Right forelimb (tissue), 1 donor: ENCODE results near the gene F10.
"Not testable (repeated sequence)": the region's sequence is repeated elsewhere in the genome, so short reads cannot be mapped to it uniquely, and the experiment has no call there.

Source experiments
- DNase-seq: peaks from one replicate; pipeline ENCODE4 v3.0.0-alpha.2; 2018

F10 gene

DNA sequence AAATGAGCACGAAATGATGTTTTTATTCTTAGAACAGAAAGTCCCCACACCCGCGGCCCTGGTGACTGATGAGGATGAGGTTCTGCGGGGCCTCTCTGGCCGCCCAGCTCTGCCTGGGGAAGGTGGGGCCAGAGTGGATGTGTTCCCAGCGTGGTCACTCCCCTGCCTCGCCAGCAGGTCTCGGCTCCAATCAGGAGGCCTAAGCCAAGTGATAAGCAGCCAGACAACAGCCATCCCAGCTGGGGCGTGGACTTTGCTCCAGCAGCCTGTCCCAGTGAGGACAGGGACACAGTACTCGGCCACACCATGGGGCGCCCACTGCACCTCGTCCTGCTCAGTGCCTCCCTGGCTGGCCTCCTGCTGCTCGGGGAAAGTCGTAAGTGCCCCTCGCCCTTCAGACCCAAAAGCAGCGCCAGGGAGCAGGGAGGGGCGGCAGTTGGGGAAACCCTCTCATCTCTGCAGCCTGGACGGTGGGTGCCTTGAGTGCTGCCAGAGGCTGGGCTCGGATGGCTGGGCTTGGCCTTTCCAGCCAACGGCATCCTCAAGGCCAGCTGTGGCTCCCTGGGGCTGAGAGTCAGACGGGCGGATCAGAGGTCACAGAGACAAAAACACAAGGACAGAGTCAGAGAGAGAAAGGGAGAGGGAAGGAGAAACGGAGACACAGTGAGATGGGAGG lies at the start of gene F10:
Gene F10, plus strand, starts transcription at position 250 of the 676 bp plus-strand sequence. Its CDS starts 57 bp downstream, at position 307.
- DNase-seq = peak; percentile 73

DNA sequence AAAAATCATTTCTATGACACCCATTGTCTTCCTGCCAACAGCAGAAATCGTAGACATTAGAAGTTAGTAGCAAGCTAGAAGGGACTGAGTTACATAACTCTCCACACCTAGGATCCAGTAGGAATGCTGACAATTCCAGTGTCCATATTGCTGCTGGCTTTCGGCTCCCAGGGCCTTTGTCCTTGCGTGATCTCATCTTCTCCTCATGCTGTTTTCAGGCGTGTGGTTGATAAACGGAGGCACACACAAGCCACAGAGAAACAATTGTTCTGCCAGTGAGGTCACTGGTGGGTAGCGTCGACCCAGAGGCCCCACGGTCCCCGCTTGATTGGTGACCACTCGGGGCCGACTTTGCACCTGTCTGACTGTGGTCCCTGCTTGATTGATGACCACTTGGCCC lies 48.7 kb upstream of the F10 start:
- DNase-seq = no peak

DNA sequence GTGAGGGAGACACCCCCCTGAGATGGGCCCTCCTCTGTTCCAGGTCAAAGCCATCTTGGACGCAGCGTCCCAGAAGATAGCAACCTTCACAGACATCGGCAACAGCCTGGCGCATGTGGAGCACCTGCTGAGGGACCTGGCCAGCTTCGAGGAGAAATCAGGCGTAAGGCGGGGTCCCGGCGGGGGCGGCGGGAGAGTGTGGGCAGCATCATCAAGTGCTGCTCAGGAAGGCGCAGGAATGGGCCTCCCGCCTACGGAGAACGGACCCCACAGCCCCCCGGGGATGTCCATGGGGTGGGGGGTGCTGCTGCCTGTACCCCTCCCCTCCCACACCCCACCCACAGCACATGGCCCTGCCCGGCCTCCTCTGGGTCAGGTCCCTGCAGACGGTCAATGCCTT lies 48.2 kb upstream of the F10 start:
- DNase-seq = no peak

DNA sequence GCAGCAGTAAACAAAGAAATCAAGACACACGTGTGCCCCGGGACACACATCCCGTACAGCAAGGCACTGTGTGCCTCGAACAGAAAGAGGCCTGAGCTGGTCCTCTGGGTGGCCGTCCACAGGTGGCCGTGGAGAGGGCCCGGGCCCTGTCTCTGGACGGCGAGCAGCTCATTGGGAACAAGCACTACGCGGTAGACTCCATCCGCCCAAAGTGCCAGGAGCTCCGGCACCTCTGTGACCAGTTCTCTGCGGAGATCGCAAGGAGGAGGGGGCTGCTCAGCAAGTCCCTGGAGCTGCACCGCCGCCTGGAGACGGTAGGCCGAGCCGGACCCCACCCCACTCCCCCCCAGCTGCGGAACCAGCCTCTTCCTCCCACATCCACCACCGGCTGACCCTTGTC lies 47.7 kb upstream of the F10 start:
- DNase-seq = no peak

- no peak for DNase-seq
Observed at GRCh38 chr13:113075711-113076110, 46.9 kb upstream of the F10 start.

DNA sequence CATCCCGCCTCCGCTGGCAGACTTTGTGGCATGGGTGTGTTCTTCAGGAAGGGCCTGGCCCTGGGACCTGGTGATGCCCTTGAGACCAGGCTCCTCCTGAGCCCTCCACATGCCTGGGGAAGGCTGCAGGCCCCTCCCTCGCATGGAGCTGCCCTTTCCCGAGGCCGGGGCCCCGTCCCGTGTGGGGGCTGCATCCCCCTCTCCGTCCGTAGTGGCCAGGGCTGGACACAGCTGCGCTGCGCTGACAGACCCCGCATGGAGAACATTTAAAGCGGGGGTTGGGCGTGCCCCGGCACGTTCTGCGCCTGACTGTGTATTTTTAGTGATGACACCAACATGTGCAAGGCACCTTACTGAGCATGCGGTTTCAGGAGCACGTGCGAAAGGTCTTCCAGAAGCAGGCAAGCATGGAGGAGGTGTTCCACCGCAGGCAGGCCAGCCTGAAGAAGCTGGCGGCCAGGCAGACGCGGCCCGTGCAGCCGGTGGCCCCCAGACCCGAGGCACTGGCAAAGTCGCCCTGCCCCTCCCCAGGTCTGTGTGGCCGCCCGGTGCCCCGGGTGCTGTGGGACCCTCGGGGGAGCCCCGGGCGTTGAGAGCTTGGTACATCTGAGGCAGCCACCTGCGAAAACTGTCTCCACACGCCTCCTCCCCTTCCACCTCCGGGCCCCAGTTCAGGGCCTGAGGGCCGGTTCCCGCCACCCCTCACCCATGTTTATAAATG lies 45.8 kb upstream of the F10 start:
- no peak for DNase-seq

DNA sequence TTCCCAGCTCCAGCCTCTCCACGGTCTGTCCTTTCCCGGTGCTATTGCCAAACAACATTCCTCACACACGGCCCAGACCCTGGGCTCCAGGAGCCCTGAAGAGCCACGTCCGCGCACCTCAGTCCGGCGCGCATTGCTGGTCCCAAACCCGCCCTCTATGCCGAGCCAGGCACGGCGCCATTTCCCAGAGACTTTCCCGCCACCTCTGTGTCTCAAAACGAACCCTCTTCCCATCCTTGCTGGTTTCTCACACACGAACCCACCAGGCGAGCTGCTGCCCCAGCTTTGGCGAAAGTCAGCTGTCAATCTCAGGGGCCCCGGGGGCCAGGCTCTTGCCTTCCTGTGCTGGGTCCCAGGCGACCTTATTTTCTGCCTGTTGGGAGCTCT lies 45.0 kb upstream of the F10 start:
- no peak for DNase-seq

- DNase-seq = no peak
Observed at GRCh38 chr13:113077953-113078901, 44.4 kb upstream of the F10 start.

DNA sequence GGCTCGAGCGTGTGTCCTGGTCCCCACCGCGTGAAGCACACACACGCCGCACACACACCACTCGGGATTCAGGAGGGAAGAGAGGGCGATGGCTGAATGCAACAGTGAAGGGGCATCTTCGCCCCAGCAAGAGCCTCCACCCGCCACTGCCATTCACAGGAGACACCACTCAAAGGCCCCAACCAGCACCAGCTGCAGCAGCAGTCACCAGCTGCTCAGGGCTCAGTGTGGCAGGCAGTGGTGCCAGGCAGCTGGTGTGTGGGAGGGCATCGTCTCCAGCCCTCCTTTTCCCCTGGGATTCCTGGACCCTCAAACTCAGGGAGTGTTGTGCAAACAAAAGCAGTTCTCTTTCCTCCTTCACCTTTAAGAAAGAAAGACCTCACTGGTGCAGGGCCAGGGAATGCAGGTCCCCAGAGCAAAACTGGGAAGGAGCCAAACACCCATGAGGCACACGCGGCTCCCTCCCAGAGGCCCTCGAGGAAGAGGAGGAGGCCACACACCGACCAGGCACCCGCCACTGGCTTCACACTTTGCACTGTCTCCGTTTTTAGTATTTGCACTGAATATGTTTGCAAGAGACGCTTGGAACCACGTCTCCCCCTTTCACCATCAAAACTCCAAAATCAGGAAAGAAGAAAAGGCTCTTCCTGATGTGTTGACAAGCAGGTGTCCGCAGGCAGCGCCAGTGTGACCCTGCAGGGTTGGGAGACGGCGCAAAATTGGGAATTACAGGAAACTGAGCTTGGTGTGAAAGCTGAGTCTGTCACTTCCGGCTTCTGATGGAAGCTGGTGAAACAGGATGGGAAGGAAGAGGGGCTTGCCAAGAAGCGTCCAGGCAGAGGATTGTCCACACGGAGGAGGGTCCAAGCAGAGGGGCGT lies 43.5 kb upstream of the F10 start:
- DNase-seq = no peak

DNA sequence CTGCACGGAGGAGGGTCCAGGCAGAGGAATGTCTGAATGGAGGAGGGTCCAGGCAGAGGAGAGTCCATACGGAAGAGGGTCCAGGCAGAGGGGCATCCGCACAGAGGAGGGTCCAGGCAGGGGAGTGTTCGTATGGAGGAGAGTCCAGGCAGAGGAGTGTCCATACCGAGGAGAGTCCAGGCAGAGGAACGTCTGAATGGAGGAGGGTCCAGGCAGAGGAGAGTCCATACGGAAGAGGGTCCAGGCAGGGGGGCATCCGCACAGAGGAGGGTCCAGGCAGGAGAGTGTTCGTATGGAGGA lies 42.9 kb upstream of the F10 start:
- DNase-seq = not testable (repeated sequence)

- no peak for DNase-seq
Observed at GRCh38 chr13:113080361-113080831, 42.2 kb upstream of the F10 start.

- DNase-seq = no peak
Observed at GRCh38 chr13:113080901-113081521, 41.6 kb upstream of the F10 start.

DNA sequence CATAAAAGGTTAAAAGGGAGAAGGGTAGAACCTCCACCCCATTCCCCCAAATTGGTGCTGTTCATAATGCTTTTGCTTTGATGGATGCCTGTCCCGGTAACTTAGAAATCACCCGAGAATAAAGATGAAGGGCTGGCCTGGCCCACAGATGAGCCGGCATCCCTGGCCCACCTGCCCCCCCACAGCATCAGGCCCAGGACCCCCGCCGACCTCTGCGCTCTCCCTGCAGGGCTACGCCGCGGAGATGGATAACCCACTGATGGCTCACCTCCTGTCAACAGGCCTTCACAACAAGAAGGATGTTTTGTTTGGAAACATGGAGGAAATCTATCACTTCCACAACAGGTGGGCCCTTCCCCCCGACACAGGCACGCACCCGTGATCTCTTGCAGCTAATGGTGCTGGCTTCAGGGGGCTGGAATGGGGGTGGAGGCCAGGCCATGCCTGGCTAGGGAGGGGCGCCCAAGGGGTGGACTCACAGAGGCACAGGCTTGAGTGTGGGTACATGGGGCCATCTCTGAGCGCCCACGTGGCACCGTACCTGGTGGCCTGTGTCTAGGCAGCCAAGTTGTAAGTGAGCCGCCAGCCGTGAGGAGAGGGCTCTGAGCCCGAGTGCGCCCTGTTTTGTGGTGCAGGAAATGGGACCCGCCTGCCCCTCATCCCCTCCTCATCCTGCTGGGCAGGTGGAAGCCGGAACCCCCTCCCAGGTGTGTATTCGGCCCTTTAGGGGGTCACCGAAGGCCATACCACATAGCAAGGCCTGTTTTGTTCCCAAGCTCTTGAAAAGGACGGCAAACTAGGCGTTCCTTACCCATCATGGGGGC lies 40.2 kb upstream of the F10 start:
- DNase-seq = no peak

DNA sequence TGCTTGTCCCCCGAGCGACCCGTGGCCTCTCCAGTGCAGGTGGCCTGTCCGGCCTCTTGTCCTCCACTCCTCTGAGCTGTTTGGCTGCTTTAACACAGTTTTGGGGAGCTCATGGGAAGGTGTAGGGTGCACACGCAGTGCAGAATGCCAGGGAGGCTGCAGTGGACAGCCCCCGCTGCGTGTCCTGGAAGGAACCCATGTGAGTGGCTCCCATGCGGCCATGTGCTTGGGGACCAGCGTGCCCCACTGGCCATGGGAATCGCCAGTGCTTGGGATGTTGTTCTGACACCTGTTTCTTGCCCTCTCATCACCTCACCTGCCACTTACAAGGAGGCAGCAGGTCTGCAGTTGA lies 39.6 kb upstream of the F10 start:
- DNase-seq = no peak

- peak; percentile 72 for DNase-seq
Observed at GRCh38 chr13:113083402-113084061, 39.1 kb upstream of the F10 start.

- DNase-seq = no peak
Observed at GRCh38 chr13:113084094-113084942, 38.3 kb upstream of the F10 start.

DNA sequence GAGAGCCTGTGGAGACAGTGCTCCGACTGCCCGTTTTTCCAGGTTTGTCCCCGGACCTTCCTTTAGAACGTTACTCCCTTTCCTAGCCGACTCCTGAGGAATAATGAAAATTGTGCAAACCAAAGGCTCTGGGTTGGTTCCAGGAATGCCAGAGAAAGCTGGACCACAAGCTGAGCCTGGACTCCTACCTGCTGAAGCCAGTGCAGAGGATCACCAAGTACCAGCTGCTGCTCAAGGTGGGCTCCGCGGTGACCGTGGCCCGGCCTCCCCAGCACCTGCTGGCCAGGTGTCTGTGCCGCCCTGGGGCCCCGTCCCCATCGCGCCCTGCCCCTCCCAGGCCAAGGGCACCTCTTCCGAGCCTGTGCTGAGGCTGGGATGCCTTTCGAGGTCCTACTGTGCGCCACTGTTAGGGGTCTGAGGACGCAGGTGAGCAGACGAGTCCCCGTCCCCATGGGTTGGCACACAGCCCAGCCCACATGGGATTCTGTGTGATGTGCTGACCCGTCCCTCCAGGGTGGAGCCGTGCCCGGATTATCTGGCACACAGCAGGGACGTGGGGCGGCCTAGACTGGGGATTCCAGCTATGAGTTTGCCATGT lies 37.6 kb upstream of the F10 start:
- DNase-seq = no peak

GRCh38 chr13:113086031-113086750 lies 36.4 kb upstream of the F10 start:
- no peak for DNase-seq
